GM19438 (cell line): ENCODE data around the gene TFB2M.
"Not testable (repeated sequence)": the region's sequence is repeated elsewhere in the genome, so short reads cannot be mapped to it uniquely, and the experiment has no call there.

ENCODE experiments used
- ATAC-seq: cut with Tn5 transposase; IDR thresholded peaks from one replicate; pipeline ENCODE4 v1.9.1; 2021; ENCODE audit warnings: low read depth; ENCODE audit not compliant: unreplicated experiment

The TFB2M gene

DNA sequence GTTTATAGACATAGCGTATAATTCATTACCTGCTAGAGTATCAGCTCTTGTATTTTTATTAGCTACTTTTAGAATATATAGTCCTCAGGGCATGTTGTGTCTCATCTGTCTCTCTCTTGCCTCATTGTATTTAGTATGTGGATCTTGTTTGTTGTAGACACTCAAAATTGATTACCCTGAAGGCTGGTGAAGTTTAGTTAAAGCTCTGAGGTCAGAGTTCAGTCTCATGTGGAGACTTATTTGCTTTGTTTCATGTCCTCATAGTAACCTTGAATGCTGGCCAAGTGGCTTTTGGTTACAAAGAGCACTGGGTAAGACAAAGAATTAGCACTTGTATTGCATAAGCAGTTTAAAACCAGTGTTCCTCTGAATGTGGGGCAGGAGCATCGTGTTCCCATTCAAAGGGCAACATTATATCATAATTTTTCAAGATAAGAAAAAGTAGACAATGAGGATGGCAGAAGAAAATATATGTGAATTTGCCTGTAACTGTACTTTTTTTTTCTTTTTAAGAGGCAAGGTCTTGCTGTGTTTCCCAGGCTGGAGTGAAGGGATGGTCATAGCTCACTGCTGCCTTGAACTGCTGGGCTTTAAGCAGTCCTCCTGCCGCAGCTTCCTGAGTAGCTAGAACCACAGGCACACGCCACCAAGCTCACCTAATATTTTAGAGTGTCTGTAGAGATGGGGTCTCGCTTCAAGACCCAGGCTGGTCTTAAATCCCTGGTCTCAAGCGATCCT, 17.6 kb upstream of the TFB2M start:
- ATAC-seq, result no peak

- no peak for ATAC-seq
These were observed 17.0 kb upstream of the TFB2M start for GRCh38 chr1:246583056-246583440.

DNA sequence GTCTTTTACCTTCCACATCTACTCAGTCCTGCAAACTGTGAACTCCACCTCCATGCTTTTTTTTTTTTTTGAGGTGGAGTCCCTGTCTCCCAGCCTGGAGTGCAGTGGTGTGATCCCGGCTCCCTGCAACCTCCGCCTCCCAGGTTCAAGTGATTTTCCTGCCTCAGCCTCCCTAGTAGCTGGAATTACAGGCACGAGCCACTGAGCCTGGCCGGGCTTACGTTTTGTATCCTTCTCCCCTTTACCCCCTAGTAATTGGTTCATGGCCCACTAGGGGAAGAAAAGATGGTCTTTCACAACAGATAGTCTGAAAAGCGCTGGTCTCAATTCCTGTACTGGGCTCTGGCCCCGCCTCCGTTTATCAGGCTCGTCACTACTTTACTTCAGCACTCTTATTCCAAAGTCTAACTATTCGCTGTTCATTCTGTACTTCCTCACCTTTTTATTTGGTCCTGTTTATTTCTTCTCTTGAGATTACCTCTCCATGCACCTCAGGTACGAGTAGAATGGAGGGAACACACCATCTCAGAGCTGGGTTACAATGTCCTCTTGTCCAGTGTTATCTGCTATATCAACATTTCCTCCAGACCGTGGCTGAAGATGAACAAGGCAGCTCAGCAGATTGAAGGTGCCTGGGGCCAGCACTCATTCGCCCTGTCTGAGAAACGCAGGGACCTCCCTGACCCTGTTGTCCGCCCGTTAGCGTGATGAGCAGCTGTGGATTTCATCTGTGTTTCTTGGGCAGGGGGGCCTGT, 16.4 kb upstream of the TFB2M start:
- no peak for ATAC-seq

GRCh38 chr1:246580497-246581370, 14.7 kb upstream of the TFB2M start:
- ATAC-seq, result no peak

DNA sequence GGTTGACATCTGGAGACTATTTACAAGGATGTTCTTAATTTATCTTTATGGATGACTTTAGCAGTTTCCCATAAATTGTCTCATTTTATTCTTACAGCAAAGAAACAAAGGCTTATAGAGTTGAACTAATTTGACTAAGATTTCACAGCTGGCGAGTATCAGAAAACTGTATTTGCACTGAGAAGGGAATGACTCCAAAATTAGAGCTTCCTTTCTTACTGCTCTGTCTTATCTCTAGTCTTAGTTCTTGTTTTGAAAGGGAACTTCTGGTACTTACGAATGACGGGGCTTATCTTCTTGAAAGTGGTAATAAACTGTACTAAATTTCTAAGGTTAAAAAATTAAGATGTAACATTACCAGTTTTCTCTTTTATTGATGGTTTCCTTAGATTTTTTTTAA, 13.8 kb upstream of the TFB2M start:
- peak; percentile 71 for ATAC-seq

DNA sequence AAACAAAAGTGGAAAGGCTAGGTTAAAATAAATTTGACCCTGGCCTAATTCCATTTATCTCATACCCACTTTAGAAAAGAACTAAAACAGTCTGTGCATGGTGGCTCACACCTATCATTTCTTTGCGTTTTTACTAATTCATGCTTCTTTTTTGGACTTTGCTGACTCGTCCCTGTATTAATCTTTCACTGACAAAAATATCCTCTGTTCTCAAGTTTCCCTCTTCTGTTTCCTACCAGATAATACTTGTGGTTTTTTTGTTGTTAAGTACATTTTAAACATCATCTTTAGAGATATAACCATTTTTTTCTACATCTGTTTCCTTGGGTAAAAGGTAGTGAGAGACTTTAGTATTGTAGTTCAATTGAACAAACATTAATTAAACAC, 11.7 kb upstream of the TFB2M start:
- ATAC-seq, result no peak

DNA sequence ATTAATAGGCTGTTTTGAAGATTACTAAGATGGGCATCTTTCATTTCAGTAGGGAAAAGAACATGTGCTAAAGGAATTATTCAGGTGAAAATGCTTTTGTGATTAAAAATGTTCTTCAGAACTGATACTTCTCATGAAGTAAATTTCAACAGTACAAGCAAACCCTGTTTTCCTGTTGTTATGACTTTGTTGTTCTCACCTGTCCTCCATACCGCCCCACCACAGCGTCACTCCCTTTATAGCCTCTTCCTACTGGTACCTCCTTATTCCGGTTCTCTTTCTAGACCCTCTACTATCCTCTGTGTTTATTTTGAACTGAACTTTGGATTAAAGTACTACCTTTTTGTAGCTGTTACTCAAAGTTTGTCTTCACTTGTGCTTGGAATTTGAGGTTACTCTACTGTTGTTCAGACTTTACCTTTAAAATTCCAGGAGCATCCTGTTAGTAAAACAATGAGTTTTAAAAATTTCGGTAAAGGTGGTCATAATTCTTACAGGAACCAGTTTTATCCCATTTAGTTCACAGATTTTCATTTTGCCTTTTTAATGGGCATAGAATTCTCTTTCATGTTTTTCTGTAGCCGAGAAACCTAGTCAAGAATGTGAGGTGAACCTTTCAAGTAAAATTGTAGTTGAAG, 11.1 kb upstream of the TFB2M start:
- ATAC-seq, result no peak

DNA sequence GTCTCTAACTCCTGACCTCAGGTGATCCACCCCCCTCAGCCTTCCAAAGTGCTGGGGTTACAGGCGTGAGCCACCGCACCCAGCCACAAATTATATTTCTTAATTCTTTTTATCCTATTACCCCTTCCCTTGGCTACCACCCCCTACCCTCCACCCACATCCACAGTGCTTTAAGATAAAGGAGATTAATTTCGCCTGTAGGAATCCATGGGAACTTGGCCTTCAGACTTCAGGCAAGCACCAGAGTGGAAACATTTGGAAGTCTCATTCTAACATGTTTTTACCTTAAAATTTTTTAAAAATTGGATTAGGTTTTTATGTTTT, 10.6 kb upstream of the TFB2M start:
- no peak for ATAC-seq

DNA sequence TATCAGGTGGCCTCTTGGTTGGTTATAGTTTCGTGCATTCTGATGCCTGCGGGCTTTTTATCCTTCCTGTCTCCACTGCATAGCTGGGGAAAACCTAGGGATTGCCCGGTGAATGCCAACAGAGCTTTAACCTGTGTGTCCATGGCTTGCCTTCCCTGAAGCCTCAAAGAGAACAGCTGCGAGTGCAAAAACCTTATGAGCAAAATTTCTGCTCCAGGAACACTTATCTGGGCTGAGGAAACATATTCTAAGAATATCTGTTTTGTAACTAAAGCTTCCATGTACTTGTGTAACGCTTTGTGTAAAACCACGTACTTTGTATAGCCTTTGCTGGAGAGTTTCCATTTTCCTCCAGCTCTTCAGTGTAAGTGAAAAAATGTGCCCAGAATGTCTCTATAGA, 7.4 kb upstream of the TFB2M start:
- ATAC-seq, result no peak

DNA sequence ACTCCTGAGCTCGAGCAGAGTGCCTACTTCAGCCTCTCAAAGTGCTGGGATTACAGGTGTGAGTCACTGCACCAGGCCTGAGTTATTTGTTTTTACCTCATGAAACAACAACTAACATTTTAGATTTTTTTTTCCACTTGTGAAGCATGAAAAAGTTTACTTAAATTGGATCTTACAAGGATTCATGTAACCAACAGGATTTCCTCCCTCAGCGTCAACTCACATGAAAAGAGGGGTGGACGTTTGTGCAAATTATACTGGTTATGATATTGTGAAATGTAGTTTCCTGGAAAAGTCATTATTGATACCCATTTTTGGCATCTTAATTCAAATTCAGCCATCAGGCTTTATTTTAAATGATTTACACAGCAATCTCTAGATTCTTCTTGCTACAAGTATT, 6.7 kb upstream of the TFB2M start:
- ATAC-seq, result no peak

GRCh38 chr1:246571953-246572352, 5.9 kb upstream of the TFB2M start:
- ATAC-seq, result no peak

- ATAC-seq, result not testable (repeated sequence)
These were observed 5.2 kb upstream of the TFB2M start for GRCh38 chr1:246571309-246571708.

DNA sequence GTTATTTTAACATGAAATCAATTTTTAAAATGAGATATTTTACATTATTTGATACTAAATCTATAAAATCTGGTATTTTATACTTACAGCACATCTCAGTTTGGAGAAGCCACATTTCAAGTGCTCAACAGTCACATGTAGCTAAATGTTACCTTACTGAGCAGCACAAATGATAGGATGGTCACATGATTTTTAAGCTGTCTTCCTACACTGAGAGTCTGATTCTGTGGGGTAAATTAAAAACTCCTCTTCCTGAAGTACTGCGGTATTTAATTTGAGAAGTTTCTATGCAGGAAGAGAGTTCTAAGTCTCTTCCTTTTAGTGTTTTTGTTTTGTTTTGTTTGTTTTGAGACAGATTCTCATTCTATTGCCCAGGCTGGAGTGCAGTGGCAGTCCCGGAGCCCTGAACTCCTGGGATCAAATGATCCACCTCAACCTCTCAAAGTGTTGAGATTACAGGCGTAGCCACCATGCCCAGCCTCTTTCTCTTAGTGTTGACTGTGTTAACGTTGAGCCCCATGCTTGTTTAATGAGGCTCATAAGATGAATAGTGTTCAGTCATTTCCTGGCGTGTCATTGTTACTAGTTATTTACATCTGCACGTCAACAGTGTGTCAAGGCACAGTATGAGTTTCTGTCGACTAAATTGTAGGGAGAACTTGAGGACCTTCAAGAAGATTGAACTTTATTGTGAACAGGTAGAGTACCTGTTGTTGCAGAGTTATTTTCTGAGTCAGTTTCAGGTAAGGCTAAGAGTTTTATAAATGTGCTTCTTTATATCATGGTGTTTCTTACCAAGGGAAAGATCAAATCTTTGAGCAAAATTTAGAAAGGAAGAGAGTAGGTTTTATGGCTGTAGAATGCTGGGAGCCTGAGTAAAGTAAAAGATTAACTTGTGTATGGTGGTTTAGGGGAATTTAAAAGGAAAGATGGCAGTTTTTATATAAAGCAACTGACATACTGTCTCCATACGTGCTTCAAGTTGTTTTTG, 3.5 kb upstream of the TFB2M start:
- no peak for ATAC-seq

DNA sequence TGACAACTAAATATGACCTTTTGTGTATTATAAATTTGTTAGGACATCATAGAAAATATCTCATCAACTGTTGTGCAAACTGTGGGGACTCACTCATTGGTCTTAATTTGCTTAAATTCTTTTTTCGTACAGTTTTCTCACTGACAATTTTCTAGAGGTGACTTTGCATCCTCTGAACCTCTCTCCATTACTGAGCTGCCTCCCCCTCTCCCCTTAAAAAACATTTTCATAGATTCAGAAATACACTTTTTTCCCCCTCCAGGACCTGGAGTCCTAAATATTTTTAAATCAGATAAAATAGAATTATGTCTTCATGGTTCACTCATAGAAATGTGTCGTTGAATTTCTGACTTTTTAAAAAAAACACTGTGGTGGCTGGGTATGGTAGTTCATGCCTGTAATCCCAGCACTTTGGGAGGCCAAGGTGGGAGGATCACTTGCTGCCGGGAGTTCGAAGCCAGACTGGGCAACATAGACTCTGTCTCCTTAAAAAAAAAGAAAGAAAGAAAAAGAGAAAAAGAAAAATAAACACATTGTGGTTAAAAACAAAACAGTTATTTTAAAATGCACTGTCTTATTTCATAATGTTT, 1.7 kb upstream of the TFB2M start:
- ATAC-seq, result no peak

- ATAC-seq, result peak; percentile 19
These were observed 968 bp upstream of the TFB2M start for GRCh38 chr1:246566813-246567645.

- ATAC-seq, result peak; percentile 0
These were observed 322 bp downstream of the TFB2M start for GRCh38 chr1:246565751-246566127.

- ATAC-seq, result no peak
These were observed 966 bp downstream of the TFB2M start for GRCh38 chr1:246564839-246565750.

DNA sequence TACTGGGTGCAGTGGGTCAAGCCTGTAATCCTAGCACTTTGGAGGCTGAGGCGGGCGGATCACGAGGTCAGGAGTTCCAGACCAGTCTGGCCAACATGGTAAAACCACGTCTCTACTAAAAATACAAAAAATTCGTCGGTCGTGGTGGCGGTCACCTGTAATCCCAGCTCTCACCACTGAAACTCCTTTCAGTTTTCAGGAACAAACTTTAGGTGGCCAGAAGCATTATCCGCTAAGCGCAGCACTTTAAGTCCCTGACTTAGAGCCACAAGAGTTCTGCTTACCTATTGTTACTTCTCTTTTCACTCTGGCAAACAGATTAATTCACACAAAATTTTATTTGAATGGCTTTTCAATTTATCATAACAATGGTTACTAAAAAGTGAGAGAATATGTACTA, 5.2 kb downstream of the TFB2M start:
- ATAC-seq, result not testable (repeated sequence)
